ENCODE measurements around the gene ZGPAT.

Gene ZGPAT

DNA sequence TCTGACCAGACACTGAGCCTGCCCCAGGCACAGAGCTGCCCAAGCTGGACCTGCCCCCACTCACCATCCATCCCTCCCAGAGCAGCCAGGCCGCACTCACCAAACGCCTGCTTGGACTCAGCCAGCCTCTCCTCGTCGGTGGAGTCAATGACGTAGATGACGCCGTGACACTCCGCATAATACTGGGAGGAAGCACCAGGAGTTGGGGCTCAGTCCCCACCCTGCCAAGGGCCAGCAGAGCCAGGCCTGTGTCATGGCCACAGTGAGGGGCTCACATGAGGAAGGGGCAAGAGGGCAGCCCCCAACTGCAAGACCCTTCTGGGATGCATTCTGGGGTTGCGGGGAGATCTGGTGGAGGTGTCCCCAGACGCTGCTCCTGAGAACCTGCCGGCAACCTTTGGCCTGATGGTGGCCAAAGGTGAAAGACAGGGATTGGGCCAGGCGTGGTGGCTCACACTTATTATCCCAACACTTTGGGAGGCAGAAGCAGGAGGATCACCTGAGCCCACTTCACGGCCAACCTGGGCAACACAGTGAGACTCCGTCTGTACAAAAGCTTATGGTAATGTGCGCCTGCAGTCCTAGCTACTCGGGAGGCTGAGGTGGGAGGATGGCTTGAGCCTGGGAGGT is 5.7 kb upstream of the ZGPAT start:
- DNase-seq (ENCODE audit: low read depth) = no peak
- H3K4me3 ChIP-seq (ENCODE audit: low read depth, low read length) = no peak overlapping the region
- TF ChIP-seq, protein P1, sequence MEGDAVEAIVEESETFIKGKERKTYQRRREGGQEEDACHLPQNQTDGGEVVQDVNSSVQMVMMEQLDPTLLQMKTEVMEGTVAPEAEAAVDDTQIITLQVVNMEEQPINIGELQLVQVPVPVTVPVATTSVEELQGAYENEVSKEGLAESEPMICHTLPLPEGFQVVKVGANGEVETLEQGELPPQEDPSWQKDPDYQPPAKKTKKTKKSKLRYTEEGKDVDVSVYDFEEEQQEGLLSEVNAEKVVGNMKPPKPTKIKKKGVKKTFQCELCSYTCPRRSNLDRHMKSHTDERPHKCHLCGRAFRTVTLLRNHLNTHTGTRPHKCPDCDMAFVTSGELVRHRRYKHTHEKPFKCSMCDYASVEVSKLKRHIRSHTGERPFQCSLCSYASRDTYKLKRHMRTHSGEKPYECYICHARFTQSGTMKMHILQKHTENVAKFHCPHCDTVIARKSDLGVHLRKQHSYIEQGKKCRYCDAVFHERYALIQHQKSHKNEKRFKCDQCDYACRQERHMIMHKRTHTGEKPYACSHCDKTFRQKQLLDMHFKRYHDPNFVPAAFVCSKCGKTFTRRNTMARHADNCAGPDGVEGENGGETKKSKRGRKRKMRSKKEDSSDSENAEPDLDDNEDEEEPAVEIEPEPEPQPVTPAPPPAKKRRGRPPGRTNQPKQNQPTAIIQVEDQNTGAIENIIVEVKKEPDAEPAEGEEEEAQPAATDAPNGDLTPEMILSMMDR (IDR thresholded peaks at IDR 0.05; ENCODE audit: insufficient read depth, low read depth, low read length, missing control alignments) = no peak

DNA sequence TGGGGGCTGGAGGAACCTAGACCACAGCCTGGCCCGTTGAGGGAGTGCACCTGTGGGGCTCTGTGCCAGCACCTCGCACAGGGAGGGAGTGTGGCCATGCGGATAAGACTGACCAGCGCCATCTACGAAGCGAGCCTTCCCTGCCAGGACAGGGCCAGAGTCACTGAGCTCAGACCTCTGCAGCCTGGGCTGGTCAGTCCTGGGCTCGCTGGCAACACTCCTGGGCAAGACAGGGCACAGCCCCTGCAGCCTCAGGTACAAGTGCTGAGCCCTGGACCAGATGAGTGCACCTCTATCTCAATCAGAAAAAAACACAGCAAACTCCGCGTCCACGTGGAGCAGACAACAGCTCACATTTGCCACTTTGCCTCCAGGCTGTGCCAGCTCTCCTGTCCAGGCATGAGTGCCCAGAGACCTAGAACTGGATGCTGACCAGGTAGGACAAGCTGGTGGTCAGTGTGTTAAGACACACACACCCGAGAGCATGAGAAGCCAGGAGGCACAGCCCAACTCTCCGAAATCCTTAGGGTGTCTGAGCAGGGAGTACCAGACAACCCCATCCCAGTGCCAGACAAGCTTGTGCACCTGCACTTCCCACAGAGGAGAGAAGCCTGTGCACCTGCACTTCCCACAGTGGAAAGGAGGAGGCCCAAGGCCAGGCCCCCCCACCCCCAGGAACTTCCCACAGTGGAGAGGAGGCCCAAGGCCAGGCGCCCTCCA is 4.9 kb upstream of the ZGPAT start:
- DNase-seq (ENCODE audit: low read depth) = no peak
- TF ChIP-seq, protein P1 (IDR thresholded peaks at IDR 0.05; ENCODE audit: insufficient read depth, low read depth, low read length, missing control alignments) = no peak
- no peak overlapping the region for H3K4me3 ChIP-seq (ENCODE audit: low read depth, low read length)

DNA sequence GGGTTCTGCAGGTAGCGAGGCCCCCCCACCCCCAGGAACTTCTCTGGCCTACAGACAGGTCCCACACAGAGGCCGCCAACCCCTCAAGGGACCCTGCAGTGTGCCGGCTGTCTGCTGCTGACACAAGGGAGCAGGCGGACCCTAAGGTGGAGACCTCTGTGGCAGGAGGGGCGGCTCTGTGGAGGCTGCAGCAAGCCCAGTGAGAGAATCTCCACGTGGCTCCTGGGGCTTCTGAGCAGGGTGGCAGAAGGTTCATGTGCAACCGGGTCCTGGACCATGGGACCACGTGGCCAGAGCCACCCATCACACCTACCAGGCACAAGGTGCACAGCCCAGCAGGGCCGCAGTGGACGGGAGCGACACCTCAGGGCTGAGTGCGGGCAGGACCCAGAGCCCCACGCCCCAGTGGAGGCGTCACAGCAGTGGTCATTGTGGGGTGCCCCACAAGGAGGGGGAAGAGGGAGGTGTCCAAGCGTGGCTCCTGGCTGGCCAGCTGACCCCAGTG is 4.3 kb upstream of the ZGPAT start:
- TF ChIP-seq, protein P1 (IDR thresholded peaks at IDR 0.05; ENCODE audit: insufficient read depth, low read depth, low read length, missing control alignments) = no peak
- DNase-seq (ENCODE audit: low read depth) = no peak
- H3K4me3 ChIP-seq (ENCODE audit: low read depth, low read length) = no peak overlapping the region

DNA sequence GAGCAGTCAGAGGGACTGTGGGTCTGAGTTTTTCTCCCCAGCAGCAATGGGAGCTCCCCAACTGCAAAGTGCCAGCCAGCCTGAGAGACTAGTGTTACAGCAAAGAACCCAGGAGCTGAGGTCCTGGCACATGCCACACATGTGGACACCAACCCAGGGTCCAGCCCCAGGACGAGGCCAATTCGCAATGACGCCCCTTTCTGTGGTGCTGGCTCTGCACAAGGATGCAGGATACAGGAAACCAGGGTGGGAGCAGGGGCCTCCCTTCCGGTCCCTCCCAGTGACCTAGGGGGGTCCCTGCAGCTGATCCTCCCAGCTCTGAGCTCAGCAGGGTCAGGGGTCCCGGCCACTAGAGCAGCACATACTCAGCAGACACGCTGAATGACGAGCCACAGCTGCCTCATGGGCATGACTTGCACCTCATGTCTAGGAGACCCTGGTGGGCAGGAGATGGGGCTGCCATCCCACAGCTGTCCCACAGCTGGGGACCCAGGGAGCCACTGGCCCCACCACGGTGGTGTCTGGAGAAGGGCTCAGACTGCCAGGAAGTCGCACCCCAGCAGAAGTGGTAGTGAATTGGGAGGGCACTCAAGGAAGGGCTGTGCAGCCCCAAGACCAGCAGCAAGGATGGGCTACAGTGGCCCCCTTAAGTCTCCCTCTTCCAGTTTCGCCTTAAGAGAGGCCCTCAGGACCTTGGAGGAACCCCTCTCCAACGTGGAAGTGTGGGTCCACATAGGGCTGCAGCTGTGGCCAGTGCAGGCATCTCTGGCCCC is 3.7 kb upstream of the ZGPAT start:
- no peak overlapping the region for H3K4me3 ChIP-seq (ENCODE audit: low read depth, low read length)
- no peak for DNase-seq (ENCODE audit: low read depth)

DNA sequence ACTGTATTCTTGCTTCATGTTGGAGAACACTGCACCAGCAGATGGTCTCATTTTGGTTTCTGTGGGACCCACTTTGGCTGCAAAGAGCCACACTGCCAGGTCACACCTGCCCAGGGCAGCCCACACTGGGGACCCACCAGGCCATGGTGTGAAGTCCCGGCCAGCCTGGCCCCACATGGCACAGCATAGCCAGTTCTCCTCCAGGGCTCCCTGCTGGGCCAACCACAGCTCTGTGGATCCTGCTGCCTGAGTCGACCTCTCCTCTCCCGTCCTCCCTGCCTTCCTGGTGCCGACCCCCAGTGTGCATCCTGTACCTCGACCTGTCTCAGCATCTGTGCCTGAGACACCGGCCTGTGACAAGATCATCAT is 3.1 kb upstream of the ZGPAT start:
- H3K4me3 ChIP-seq (ENCODE audit: low read depth, low read length) = no peak overlapping the region
- DNase-seq (ENCODE audit: low read depth) = no peak
- TF ChIP-seq, protein P1 (IDR thresholded peaks at IDR 0.05; ENCODE audit: insufficient read depth, low read depth, low read length, missing control alignments) = no peak

More for the DNA sequence above, 3.7 kb upstream of the ZGPAT start:
- TF ChIP-seq, protein P1 (IDR thresholded peaks at IDR 0.05; ENCODE audit: insufficient read depth, low read depth, low read length, missing control alignments) = no peak

DNA sequence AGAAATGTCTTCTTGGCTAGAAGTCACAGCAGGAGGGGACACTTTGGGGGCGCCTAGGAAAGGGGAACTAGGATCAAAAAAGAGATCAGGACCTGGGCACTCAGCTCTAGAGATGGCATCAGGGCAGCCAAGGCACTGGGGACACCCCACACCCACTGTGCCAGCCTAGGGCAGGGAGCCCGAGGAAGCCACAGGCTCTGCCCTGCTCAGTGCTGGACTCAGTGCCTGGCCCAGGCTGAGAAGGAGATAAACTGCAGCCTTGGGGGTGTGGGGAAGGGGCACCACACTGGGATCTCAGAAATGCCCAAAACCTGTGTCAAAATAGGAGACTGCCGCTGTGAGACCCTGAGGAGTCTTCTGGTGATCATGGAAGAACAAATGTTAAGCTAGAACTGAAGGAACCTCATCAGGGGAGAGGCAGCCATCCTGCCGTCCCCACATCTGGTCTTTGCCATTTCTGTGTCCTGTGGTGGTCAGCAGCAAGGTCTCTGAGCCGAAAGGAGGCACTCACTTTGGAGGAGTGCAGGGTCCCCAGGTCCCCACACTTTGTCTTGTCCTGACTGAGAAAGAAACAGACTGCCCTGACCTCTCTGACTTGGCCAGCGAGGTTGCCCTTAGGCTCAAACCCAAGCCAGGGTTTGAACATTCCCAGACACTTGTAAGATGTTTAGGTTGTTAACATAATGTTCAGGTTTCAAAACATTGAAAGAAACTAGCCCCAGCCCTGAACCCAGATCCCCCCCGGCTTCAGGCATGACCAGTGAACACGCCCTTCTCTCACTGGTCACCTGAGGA is 2.4 kb upstream of the ZGPAT start:
- TF ChIP-seq, protein P1 (IDR thresholded peaks at IDR 0.05; ENCODE audit: insufficient read depth, low read depth, low read length, missing control alignments) = no peak
- H3K4me3 ChIP-seq (ENCODE audit: low read depth, low read length) = no peak overlapping the region
- no peak for DNase-seq (ENCODE audit: low read depth)
